Measurements from ENCODE around the gene TAAR1. TPM values are rescaled to one million over a fixed set of nuclear protein-coding genes. Genes with fewer than 3 reads are reported as not detected.

Gene TAAR1
- total RNA-seq, 1 experiment from 2014 or later: not detected

GRCh38 chr6:132648828-132649227 lies 10.2 kb downstream of the TAAR1 start:
- TF ChIP-seq ZSCAN18 (CRISPR knock-in tag; IDR thresholded peaks at IDR 0.05): no peak
- no peak for TF ChIP-seq HMGA2 (CRISPR knock-in tag; IDR thresholded peaks at IDR 0.05)
- TF ChIP-seq SP1 (CRISPR knock-in tag; conservative IDR thresholded peaks at IDR 0.05): no peak
- no peak for TF ChIP-seq USF1 (CRISPR knock-in tag; IDR thresholded peaks at IDR 0.05)
- TF ChIP-seq PRRX2 (CRISPR knock-in tag; IDR thresholded peaks at IDR 0.05): no peak
- TF ChIP-seq, protein P1, sequence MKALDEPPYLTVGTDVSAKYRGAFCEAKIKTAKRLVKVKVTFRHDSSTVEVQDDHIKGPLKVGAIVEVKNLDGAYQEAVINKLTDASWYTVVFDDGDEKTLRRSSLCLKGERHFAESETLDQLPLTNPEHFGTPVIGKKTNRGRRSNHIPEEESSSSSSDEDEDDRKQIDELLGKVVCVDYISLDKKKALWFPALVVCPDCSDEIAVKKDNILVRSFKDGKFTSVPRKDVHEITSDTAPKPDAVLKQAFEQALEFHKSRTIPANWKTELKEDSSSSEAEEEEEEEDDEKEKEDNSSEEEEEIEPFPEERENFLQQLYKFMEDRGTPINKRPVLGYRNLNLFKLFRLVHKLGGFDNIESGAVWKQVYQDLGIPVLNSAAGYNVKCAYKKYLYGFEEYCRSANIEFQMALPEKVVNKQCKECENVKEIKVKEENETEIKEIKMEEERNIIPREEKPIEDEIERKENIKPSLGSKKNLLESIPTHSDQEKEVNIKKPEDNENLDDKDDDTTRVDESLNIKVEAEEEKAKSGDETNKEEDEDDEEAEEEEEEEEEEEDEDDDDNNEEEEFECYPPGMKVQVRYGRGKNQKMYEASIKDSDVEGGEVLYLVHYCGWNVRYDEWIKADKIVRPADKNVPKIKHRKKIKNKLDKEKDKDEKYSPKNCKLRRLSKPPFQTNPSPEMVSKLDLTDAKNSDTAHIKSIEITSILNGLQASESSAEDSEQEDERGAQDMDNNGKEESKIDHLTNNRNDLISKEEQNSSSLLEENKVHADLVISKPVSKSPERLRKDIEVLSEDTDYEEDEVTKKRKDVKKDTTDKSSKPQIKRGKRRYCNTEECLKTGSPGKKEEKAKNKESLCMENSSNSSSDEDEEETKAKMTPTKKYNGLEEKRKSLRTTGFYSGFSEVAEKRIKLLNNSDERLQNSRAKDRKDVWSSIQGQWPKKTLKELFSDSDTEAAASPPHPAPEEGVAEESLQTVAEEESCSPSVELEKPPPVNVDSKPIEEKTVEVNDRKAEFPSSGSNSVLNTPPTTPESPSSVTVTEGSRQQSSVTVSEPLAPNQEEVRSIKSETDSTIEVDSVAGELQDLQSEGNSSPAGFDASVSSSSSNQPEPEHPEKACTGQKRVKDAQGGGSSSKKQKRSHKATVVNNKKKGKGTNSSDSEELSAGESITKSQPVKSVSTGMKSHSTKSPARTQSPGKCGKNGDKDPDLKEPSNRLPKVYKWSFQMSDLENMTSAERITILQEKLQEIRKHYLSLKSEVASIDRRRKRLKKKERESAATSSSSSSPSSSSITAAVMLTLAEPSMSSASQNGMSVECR (CRISPR knock-in tag; IDR thresholded peaks at IDR 0.05; ENCODE audit: borderline replicate concordance): no peak
- TF ChIP-seq ZNF138 (CRISPR knock-in tag; conservative IDR thresholded peaks at IDR 0.05): no peak
- TF ChIP-seq, protein P2, sequence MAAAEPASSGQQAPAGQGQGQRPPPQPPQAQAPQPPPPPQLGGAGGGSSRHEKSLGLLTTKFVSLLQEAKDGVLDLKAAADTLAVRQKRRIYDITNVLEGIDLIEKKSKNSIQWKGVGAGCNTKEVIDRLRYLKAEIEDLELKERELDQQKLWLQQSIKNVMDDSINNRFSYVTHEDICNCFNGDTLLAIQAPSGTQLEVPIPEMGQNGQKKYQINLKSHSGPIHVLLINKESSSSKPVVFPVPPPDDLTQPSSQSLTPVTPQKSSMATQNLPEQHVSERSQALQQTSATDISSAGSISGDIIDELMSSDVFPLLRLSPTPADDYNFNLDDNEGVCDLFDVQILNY (CRISPR knock-in tag; IDR thresholded peaks at IDR 0.05): no peak
- TF ChIP-seq, protein P3, sequence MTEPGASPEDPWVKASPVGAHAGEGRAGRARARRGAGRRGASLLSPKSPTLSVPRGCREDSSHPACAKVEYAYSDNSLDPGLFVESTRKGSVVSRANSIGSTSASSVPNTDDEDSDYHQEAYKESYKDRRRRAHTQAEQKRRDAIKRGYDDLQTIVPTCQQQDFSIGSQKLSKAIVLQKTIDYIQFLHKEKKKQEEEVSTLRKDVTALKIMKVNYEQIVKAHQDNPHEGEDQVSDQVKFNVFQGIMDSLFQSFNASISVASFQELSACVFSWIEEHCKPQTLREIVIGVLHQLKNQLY (CRISPR knock-in tag; IDR thresholded peaks at IDR 0.05): no peak
- TF ChIP-seq SMAD4 (CRISPR knock-in tag; IDR thresholded peaks at IDR 0.05): no peak
- TF ChIP-seq ZNF263 (CRISPR knock-in tag; IDR thresholded peaks at IDR 0.05; ENCODE audit: low read depth): no peak
- TF ChIP-seq GTF2I (CRISPR knock-in tag; conservative IDR thresholded peaks at IDR 0.05): no peak
- no peaks in the 10 kb centered on the region for H3K36me3 Mint-ChIP-seq
- CTCF ChIA-PET: interaction anchor here (1.1 kb wide), 1 partner anchor 66 kb away, joined by 3 read pairs; no protein-coding TSS in a partner anchor
- H3K27ac Mint-ChIP-seq: no peak overlapping the region
- DNase-seq (ENCODE audit: low spot score): no peak
- no peaks in the 10 kb centered on the region for H3K27me3 Mint-ChIP-seq (ENCODE audit: low read depth)
- H3K4me3 Mint-ChIP-seq: no peak overlapping the region
- POLR2A ChIA-PET: no interaction called here
- no peak for ATAC-seq
- no peaks in the 10 kb centered on the region for H3K9me3 Mint-ChIP-seq
- H3K4me1 Mint-ChIP-seq: no peaks in the 10 kb centered on the region

- Mint-ChIP-seq H3K9me3 (no peaks in the 10 kb centered on the region), H3K27me3 (ENCODE audit: low read depth) (no peaks in the 10 kb centered on the region), H3K4me3 (no peak overlapping the region), H3K27ac (no peak overlapping the region), H3K36me3 (no peaks in the 10 kb centered on the region), H3K4me1 (no peaks in the 10 kb centered on the region)
- no peak for TF ChIP-seq RORB (CRISPR knock-in tag; IDR thresholded peaks at IDR 0.05)
- TF ChIP-seq ZNF416 (CRISPR knock-in tag; IDR thresholded peaks at IDR 0.05): no peak
- no peak for TF ChIP-seq ERG (CRISPR knock-in tag; IDR thresholded peaks at IDR 0.05)
- no peak for TF ChIP-seq OVOL2 (CRISPR knock-in tag; IDR thresholded peaks at IDR 0.05; ENCODE audit: borderline replicate concordance)
- no peak for TF ChIP-seq USF2 (CRISPR knock-in tag; IDR thresholded peaks at IDR 0.05)
- TF ChIP-seq FOXP1 (CRISPR knock-in tag; IDR thresholded peaks at IDR 0.05; ENCODE audit: borderline replicate concordance): no peak
- ChIA-PET POLR2A (no interaction called here), CTCF (interaction anchor here (1.1 kb wide), 1 partner anchor 67 kb away, joined by 3 read pairs; no protein-coding TSS in a partner anchor)
- no peak for ATAC-seq
- DNase-seq (ENCODE audit: low spot score): no peak
Measured at GRCh38 chr6:132648356-132648755, 10.6 kb downstream of the TAAR1 start.

All from WTC11 (cell line).